K562 (cell line): Measurements from ENCODE around the gene MRPL27. TPM values are rescaled to one million over a fixed set of nuclear protein-coding genes. Genes with fewer than 3 reads are reported as not detected.

Experiments
- ATAC-seq: fragments of 200-7000 bp; cut with Tn5 transposase; 3 replicates; pipeline ENCODE4 v1.9.1; 2020; ENCODE audit warnings: moderate library complexity
- BruUV-seq: library from RNA; stranded (reverse); fragments of 400-500 nt; replicated peaks from 2 replicates; lab custom pipeline; 2021; lab: Mats Ljungman, UMichigan
- CTCF ChIA-PET: fragments of 300-600 bp; formaldehyde crosslinking; extraction: SDS; loops from one replicate; lab custom pipeline; 2021; ENCODE audit warnings: low intra/inter-chr PET ratio; lab: Yijun Ruan, JAX
- POLR2A ChIA-PET: fragments of 300-600, 350-650 bp; sonication (Branson Sonifier 250); formaldehyde crosslinking; extraction: SDS; loops from one replicate; lab custom pipeline; 2021; ENCODE audit warnings: antibody characterized with exemption, inconsistent platforms; lab: Yijun Ruan, JAX
- DNase-seq, 4 experiments: peaks; one replicate each; pipeline versions ENCODE4 v3.0.0 to v3.0.0-alpha.2; 2011 to 2018; ENCODE audit warnings: low spot score in 3 of 4, mixed read lengths in 3 of 4; ENCODE audit errors: extremely low read depth in 1 of 4
- FAIRE-seq: peaks from 2 replicates; lab custom pipeline; 2011; peaks lifted over from hg19 to GRCh38; lab: Jason Lieb, UNC
- H2AFZ ChIP-seq: 2 replicates; pipeline ENCODE4 v1.6.0; 2011; ENCODE audit warnings: low read depth, low read length, control low read depth, inconsistent platforms
- H3K27ac ChIP-seq: fragments of 200-600 bp; 3 replicates; pipeline ENCODE4 v1.8.0; 2011; ENCODE audit warnings: low read depth, mild to moderate bottlenecking, control low read depth, inconsistent platforms, low read length, moderate library complexity, mixed read lengths; ENCODE audit errors: extremely low read depth
- H3K27me3 ChIP-seq, 2 experiments: fragments of 300-600 bp in 1 of 2; 2 replicates in 1 of 2; 3 replicates in 1 of 2; pipeline versions ENCODE4 v1.6.0 to v1.8.0; 2011; ENCODE audit warnings: inconsistent platforms in 2 of 2, low read length in 2 of 2, mild to moderate bottlenecking in 1 of 2, mixed read lengths in 1 of 2, moderate library complexity in 1 of 2; ENCODE audit not compliant: control insufficient read depth in 2 of 2, insufficient read depth in 2 of 2
- H3K36me3 ChIP-seq: fragments of 300-600 bp; 3 replicates; pipeline ENCODE4 v1.8.0; 2011; ENCODE audit warnings: mild to moderate bottlenecking, low read length, inconsistent platforms; ENCODE audit not compliant: control insufficient read depth, insufficient read depth
- H3K4me1 ChIP-seq, 2 experiments: fragments of 200-600 bp in 1 of 2; replicated peaks in 1 of 2; 2 replicates in 1 of 2; 3 replicates in 1 of 2; pipeline versions ENCODE4 v1.5.1 to v1.8.0; 2011; ENCODE audit warnings: inconsistent platforms in 2 of 2, low read length in 2 of 2, mild to moderate bottlenecking in 1 of 2, mixed read lengths in 1 of 2, moderate library complexity in 1 of 2; ENCODE audit not compliant: control insufficient read depth in 2 of 2, insufficient read depth in 2 of 2
- H3K4me2 ChIP-seq: 2 replicates; pipeline ENCODE4 v1.6.1; 2011; ENCODE audit warnings: low read length, control low read depth, inconsistent platforms, mixed read lengths; ENCODE audit not compliant: insufficient read depth
- H3K4me3 ChIP-seq: fragments of 200-600 bp; sonication (generic), shearing (Covaris generic); 2 replicates; pipeline ENCODE4 v1.5.1; 2016; ENCODE audit warnings: control low read depth, inconsistent platforms
- H3K79me2 ChIP-seq: fragments of 200-600 bp; 3 replicates; pipeline ENCODE4 v1.8.0; 2011; ENCODE audit warnings: low read length, inconsistent platforms; ENCODE audit not compliant: control insufficient read depth, insufficient read depth
- H3K9ac ChIP-seq, 2 experiments: 2 replicates each; pipeline versions ENCODE4 v1.6.0 to v1.6.1; 2011; ENCODE audit warnings: low read depth in 2 of 2, low read length in 2 of 2, control low read depth in 1 of 2, inconsistent platforms in 1 of 2, mild to moderate bottlenecking in 1 of 2, mixed read lengths in 1 of 2; ENCODE audit not compliant: insufficient read depth in 1 of 2
- H3K9me1 ChIP-seq: one replicate; pipeline ENCODE4 v1.6.0; 2011; ENCODE audit warnings: inconsistent platforms, mild to moderate bottlenecking, low read length, moderate library complexity; ENCODE audit not compliant: control insufficient read depth, insufficient read depth
- H3K9me3 ChIP-seq: replicated peaks from 2 replicates; pipeline ENCODE4 v1.5.1; 2011; ENCODE audit warnings: low read depth, low read length, inconsistent platforms; ENCODE audit not compliant: control insufficient read depth, insufficient read depth
- H4K20me1 ChIP-seq: replicated peaks from 2 replicates; pipeline ENCODE4 v1.6.1; 2011; ENCODE audit warnings: low read length, inconsistent platforms, mixed read lengths; ENCODE audit not compliant: control insufficient read depth, insufficient read depth
- CBFA2T3 ChIP-seq: fragments of 450-650 bp; IDR thresholded peaks from 2 replicates; pipeline ENCODE4 v1.6.1; 2017
- GMEB1 ChIP-seq: fragments of 250-450 bp; sonication (Bioruptor Pico); IDR thresholded peaks from 2 replicates; pipeline ENCODE4 v1.4.0; 2020; ENCODE audit warnings: mild to moderate bottlenecking
- KDM1A ChIP-seq, 2 experiments: fragments of 450-650 bp; IDR thresholded peaks; 2 replicates each; pipeline ENCODE4 v1.6.1; 2016; ENCODE audit warnings: mild to moderate bottlenecking in 2 of 2
- NCOA6 ChIP-seq: fragments of 450-650 bp; IDR thresholded peaks from 2 replicates; pipeline ENCODE4 v1.6.1; 2017; ENCODE audit warnings: mild to moderate bottlenecking
- NFXL1 ChIP-seq: fragments of 450-650 bp; formaldehyde crosslinking; IDR thresholded peaks from 2 replicates; pipeline ENCODE4 v1.4.0; 2021; ENCODE audit warnings: mild to moderate bottlenecking
- ZFX ChIP-seq: sonication (generic); formaldehyde crosslinking; IDR thresholded peaks from 2 replicates; pipeline ENCODE4 v1.8.0; 2022; ENCODE audit warnings: mild to moderate bottlenecking, missing genetic modification reagents, moderate library complexity
- WGBS: fragments of 100-300 bp; shearing (Covaris generic); methylation state at CpG from one replicate; pipeline ENCODE4 v1.1.6; 2016; ENCODE audit warnings: low coverage, mixed read lengths; ENCODE audit not compliant: insufficient coverage; ENCODE audit errors: missing lambda C conversion rate; 5-methylcytosine and 5-hydroxymethylcytosine counted together
- in situ Hi-C: fragments of 300-500 bp; cut with MboI; formaldehyde crosslinking; loops from 4 replicates; pipeline ENCODE4 v1.15.0; 2018; ENCODE audit warnings: inconsistent platforms, mixed read lengths
- intact Hi-C: fragments of 100-400 bp; cut with micrococcal nuclease; formaldehyde crosslinking; loops from 2 replicates; pipeline ENCODE4 v1.14.2; 2022
- polyA plus RNA-seq, 8 experiments: library from polyadenylated mRNA; depleted of rRNA in 4 of 8; stranded (reverse) in 5 of 8; unstranded in 3 of 8; fragments of >200 nt; fragmentation: Nextera tagmentation in 2 of 8; fragmentation: Illumina TruSeq in 1 of 8; extraction: Ambion mirVana in 2 of 8; extraction: Trizol in 1 of 8; gene quantifications; 2 replicates each; pipeline versions ENCODE4 v1.2.1 to v1.2.3, GENCODE V29; 2011 to 2014; ENCODE audit warnings: inconsistent platforms in 1 of 8, missing spikeins in 1 of 8
- total RNA-seq, 7 experiments: library from RNA; depleted of rRNA in 6 of 7; stranded (reverse); fragments of >200 nt in 6 of 7; fragmentation: Illumina TruSeq in 2 of 7; extraction: Trizol in 2 of 7; gene quantifications; 2 replicates each; pipeline versions ENCODE4 v1.2.1 to v1.2.3, GENCODE V29; 2011 to 2021; ENCODE audit warnings: low replicate concordance in 1 of 7

MRPL27 gene
- total and polyA plus RNA-seq, 9 of the 15 experiments (the other 6 are each of a cell fraction or from before 2014, with no cell fraction given) = 96.3 to 401 (median 142) TPM

- FAIRE-seq (no peak), DNase-seq (no peak), ATAC-seq (no peak)
- no TSS peak for BruUV-seq
- Histone ChIP-seq H3K4me3 (no peak overlapping the region), H3K9me1 (no peaks in the 10 kb centered on the region), H3K9me3 (no peaks in the 10 kb centered on the region), H3K27me3 (peaks cover 25 to 55% of the 10 kb centered on the region in 2 experiments), H3K27ac (no peak overlapping the region), H2AFZ (no peak overlapping the region), H4K20me1 (no peaks in the 10 kb centered on the region), H3K9ac (no peak overlapping the region), H3K4me2 (no peak overlapping the region), H3K79me2 (no peaks in the 10 kb centered on the region), H3K4me1 (peaks cover 0 to 3% of the 10 kb centered on the region in 2 experiments; a peak in 3 of 5 replicates), H3K36me3 (no peaks in the 10 kb centered on the region)
- ChIA-PET POLR2A (no interaction called here), CTCF (interaction anchor here (2.6 kb wide), 1 partner anchor 132 kb away, joined by 23 read pairs; the partner anchor contains the start of gene COL1A1)
- TF ChIP-seq NCOA6 (no peak), NFXL1 (no peak), ZFX (CRISPR knock-in tag) (no peak), CBFA2T3 (no peak), GMEB1 (CRISPR knock-in tag) (no peak), KDM1A (IDR thresholded peaks at IDR 0.05) (0 out of 4 replicates have a peak, but pooled peaks of 1 of the 2 experiments have one; percentile 27)
- intact Hi-C loops = no loop called here
- 6% methylated on average over 6 of the region's 6 CpGs for WGBS
- in situ Hi-C loops = no loop called here
Measured at GRCh38 chr17:50332196-50332595, 40.8 kb downstream of the MRPL27 start.
